ENCODE results near the gene FXYD7.

DNA sequence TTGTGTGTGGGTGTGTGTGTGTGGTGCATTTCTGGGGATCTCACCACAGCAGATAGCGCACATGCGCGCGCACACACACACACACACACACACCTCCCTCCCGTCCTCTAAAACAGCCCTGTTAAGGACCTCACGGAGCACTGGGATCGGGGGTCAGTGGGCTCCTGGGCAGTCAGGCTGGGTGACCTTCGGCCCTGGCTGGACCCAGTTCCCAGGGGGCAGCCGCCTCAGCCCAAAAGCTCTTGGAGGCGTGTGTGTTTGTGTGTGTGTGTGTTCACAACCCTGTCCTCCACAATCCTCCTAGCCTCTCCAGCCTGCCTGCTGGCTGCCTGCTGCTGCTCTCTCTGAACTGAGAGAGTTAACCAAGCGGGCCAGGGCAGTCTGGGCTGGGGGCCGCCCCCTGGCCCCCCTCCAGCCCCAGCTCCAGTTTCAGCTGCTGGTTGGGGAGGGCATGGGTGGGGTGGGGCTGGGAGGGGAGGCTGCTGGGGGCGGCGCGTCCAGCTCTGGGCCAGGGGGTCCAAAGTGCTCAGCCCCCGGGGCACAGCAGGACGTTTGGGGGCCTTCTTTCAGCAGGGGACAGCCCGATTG, 4.7 kb upstream of the FXYD7 start, which contains the start of gene FXYD1:
- TF ChIP-seq ZNF670 (tag by site-specific recombination; IDR thresholded peaks at IDR 0.05; ENCODE audit: low read depth) (no peak), ZBTB6 (tag by site-specific recombination; IDR thresholded peaks at IDR 0.05) (no peak), TCF7L2 (IDR thresholded peaks at IDR 0.05; ENCODE audit: borderline replicate concordance, low read depth, low read length) (no peak), IKZF3 (tag by site-specific recombination; IDR thresholded peaks at IDR 0.05) (no peak), ZBTB1 (tag by site-specific recombination; IDR thresholded peaks at IDR 0.05) (no peak), ZNF549 (tag by site-specific recombination; IDR thresholded peaks at IDR 0.05) (no peak), CTCF (tag by site-specific recombination; IDR thresholded peaks at IDR 0.05) (no peak), ZNF513 (tag by site-specific recombination; IDR thresholded peaks at IDR 0.05) (no peak), ZNF169 (tag by site-specific recombination; IDR thresholded peaks at IDR 0.05) (no peak), ZNF610 (tag by site-specific recombination; IDR thresholded peaks at IDR 0.05; ENCODE audit: borderline replicate concordance) (no peak), MEIS1 (CRISPR knock-in tag; IDR thresholded peaks at IDR 0.05; ENCODE audit: borderline replicate concordance) (no peak), ZBTB7A (tag by site-specific recombination; IDR thresholded peaks at IDR 0.05; ENCODE audit: low read depth) (no peak)
- TF ChIP-seq, protein P1, sequence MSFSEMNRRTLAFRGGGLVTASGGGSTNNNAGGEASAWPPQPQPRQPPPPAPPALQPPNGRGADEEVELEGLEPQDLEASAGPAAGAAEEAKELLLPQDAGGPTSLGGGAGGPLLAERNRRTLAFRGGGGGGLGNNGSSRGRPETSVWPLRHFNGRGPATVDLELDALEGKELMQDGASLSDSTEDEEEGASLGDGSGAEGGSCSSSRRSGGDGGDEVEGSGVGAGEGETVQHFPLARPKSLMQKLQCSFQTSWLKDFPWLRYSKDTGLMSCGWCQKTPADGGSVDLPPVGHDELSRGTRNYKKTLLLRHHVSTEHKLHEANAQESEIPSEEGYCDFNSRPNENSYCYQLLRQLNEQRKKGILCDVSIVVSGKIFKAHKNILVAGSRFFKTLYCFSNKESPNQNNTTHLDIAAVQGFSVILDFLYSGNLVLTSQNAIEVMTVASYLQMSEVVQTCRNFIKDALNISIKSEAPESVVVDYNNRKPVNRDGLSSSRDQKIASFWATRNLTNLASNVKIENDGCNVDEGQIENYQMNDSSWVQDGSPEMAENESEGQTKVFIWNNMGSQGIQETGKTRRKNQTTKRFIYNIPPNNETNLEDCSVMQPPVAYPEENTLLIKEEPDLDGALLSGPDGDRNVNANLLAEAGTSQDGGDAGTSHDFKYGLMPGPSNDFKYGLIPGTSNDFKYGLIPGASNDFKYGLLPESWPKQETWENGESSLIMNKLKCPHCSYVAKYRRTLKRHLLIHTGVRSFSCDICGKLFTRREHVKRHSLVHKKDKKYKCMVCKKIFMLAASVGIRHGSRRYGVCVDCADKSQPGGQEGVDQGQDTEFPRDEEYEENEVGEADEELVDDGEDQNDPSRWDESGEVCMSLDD (tag by site-specific recombination; IDR thresholded peaks at IDR 0.05): no peak
